ENCODE results near the gene BCL10. TPM values are rescaled to one million over a fixed set of nuclear protein-coding genes. Genes with fewer than 3 reads are reported as not detected.

Gene BCL10
- total RNA-seq, 4 donors from 2014 or later: 12.6 to 20.3 (median 13.0) TPM

DNA sequence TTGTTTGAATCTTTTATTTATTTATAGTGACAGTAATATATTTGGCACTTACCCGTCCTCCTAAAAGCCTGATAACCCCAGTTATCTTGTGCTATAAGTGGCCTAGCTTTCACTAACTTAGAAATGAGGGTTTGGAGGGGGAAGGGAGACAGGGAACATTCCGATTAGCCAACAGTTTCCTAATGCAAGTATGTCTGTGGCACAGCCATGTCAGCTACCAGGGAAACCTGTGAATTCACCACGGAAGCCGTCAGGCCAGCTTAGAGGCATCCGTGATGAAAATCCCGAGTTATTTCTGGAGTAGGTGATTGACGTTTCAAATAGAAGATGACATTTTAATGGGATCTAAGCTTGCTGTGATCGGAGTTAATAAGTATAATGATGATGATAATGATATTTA, 39.4 kb upstream of the BCL10 start:
- WGBS, 2 donors: 87 to 92% methylated on average over 8 of the region's 8 CpGs
- Histone ChIP-seq H3K27ac (no peak overlapping the region), H3K36me3 (no peaks in the 10 kb centered on the region), H3K4me3 (no peak overlapping the region), H3K9me3 (no peaks in the 10 kb centered on the region), H3K4me1 (peaks cover 0 to 7% (median 0%) of the 10 kb centered on the region in 4 donors), H3K27me3 (no peaks in the 10 kb centered on the region)
- TF ChIP-seq EP300 (IDR thresholded peaks at IDR 0.05) (no peak), POLR2A (IDR thresholded peaks at IDR 0.05) (no peak)
- TF ChIP-seq, protein P1, sequence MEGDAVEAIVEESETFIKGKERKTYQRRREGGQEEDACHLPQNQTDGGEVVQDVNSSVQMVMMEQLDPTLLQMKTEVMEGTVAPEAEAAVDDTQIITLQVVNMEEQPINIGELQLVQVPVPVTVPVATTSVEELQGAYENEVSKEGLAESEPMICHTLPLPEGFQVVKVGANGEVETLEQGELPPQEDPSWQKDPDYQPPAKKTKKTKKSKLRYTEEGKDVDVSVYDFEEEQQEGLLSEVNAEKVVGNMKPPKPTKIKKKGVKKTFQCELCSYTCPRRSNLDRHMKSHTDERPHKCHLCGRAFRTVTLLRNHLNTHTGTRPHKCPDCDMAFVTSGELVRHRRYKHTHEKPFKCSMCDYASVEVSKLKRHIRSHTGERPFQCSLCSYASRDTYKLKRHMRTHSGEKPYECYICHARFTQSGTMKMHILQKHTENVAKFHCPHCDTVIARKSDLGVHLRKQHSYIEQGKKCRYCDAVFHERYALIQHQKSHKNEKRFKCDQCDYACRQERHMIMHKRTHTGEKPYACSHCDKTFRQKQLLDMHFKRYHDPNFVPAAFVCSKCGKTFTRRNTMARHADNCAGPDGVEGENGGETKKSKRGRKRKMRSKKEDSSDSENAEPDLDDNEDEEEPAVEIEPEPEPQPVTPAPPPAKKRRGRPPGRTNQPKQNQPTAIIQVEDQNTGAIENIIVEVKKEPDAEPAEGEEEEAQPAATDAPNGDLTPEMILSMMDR (IDR thresholded peaks at IDR 0.05): no peak
- no peak for DNase-seq (ENCODE audit: low spot score in 2 of 2)

DNA sequence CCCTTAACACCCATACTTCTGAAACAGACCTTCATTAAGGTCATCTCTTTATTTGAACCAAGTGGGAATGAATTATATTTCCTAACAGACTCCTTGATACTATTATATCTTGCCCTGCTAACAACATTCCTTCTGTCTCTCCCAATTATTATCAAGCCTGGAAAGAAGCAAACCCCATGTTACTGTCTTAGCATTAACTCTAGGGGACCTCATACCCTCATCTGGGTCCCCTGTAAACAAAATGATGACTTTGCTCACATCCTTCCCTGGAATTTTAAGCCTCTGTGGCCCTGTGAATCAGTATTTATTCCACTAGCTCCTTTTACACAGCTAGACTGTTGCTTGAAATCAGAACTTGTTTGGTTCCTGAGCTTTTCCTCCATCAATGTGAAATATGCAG, 38.3 kb upstream of the BCL10 start:
- no peak for DNase-seq (ENCODE audit: low spot score in 2 of 2)
- Histone ChIP-seq H3K4me1 (peaks cover 0 to 7% (median 0%) of the 10 kb centered on the region in 4 donors), H3K27ac (peak overlapping the region in 2 of 4 donors; percentile 38 to 52), H3K27me3 (no peaks in the 10 kb centered on the region), H3K9me3 (no peaks in the 10 kb centered on the region), H3K4me3 (no peak overlapping the region), H3K36me3 (no peaks in the 10 kb centered on the region)
- TF ChIP-seq POLR2A (IDR thresholded peaks at IDR 0.05): no peak
- TF ChIP-seq, protein P1 (IDR thresholded peaks at IDR 0.05): no peak

DNA sequence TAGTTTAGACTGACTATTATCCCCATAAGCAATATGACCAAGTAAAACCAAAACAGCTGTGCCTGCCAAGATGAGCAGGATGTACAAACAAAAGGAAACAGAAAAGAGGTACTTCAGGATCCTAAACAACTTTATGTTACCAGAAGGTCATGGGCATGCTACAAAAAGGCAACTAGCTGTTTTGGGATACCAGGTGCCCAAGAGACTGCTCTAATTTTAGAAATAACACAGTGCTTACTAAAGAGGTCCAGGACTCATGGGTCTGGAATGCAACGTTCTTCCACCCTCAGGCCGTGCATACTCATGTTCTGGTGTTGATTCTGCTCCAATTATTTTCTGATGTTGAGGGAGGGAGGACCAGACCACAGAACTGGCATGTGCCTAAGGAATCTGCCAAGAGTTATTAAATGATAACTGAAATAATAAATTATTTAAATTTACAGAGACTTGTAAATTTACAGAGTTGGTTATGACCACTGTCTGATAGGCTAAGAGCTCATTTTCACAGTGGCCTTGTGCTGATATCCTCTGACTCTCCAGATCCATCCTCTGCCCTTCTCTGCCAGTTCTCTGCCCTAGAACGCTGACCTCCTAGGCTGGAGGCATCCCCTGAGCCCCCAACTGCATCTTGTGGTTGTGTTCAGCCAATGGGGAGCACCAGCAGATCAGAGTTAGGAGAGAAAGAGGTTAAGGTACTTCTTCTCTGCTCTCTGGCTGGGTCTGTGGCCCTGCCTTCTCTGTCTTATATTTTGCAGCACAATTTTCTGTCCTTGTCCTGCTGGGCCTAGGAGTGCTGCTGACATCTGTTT, 37.7 kb upstream of the BCL10 start:
- TF ChIP-seq EP300 (IDR thresholded peaks at IDR 0.05) (peak in 1 of 2 donors; percentile 20), POLR2A (IDR thresholded peaks at IDR 0.05) (no peak)
- Histone ChIP-seq H3K27ac (peak overlapping the region in 3 of 4 donors; percentile 17 to 69 (median 52)), H3K4me3 (no peak overlapping the region), H3K27me3 (no peaks in the 10 kb centered on the region), H3K4me1 (peaks cover 0 to 7% (median 0%) of the 10 kb centered on the region in 4 donors), H3K36me3 (no peaks in the 10 kb centered on the region), H3K9me3 (no peaks in the 10 kb centered on the region)
- WGBS, 2 donors: 51 to 56% methylated on average over 3 of the region's 3 CpGs
- DNase-seq (ENCODE audit: low spot score in 2 of 2): no peak

DNA sequence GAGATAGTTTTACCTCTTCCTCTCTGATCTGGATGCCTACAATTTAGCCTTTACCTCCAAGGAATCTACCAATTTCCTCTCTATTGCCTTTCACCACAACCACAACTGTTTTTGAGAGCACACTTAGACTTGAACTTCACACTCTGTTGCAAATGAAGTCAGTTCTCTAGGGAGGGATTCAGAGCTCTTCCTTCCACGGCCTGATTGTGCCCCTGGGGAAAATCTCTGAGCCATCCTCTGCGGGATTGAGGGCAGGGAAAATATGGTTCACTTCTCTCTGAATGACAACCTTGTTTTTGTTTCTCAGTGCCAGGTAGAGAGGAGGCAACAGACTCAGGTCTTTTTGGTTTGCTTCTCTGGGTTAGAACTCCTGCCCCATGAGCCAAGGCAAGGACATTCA, 35.4 kb upstream of the BCL10 start:
- 51 to 52% methylated on average over 2 of the region's 2 CpGs for WGBS, 2 donors
- H3K9me3 ChIP-seq: no peaks in the 10 kb centered on the region
- no peaks in the 10 kb centered on the region for H3K36me3 ChIP-seq
- DNase-seq (ENCODE audit: low spot score in 2 of 2): no peak
- TF ChIP-seq, protein P1 (IDR thresholded peaks at IDR 0.05): no peak
- no peak for TF ChIP-seq EP300 (IDR thresholded peaks at IDR 0.05)
- no peak for TF ChIP-seq POLR2A (IDR thresholded peaks at IDR 0.05)
- H3K4me1 ChIP-seq: peaks cover 0 to 10% (median 4%) of the 10 kb centered on the region in 4 donors
- no peaks in the 10 kb centered on the region for H3K27me3 ChIP-seq
- no peak overlapping the region for H3K4me3 ChIP-seq
- H3K27ac ChIP-seq: no peak overlapping the region

DNA sequence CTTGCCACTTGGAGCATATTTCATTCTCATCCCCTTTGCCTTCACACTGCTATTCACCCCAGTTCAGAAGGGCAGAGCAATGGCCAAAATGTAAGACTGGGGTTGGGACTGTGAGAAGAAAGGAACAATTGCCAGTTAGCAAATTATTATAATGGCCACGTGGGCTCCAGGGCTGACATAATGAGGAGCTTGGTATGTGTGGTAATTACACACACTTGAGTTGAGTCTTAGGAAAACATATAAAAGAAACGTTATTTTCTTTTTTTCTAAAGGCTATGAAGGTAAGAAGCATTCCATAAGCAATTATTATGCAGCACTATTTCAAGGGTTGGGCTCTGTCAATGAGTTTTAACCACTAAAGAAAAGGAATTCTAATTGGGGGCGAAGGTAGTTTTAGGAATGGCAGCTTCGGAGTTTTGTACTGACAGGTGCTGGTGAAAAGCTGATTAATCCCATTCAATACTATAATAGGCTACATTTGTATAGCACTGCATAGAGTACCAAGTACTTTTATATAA, 32.5 kb upstream of the BCL10 start:
- TF ChIP-seq, protein P1 (IDR thresholded peaks at IDR 0.05): no peak
- no peak overlapping the region for H3K4me3 ChIP-seq
- no peak overlapping the region for H3K27ac ChIP-seq
- H3K36me3 ChIP-seq: no peaks in the 10 kb centered on the region
- no peak for DNase-seq (ENCODE audit: low spot score in 2 of 2)
- H3K27me3 ChIP-seq: no peaks in the 10 kb centered on the region
- 61 to 63% methylated on average over 4 of the region's 4 CpGs for WGBS, 2 donors
- H3K4me1 ChIP-seq: peaks cover 0 to 10% (median 0%) of the 10 kb centered on the region in 4 donors
- no peaks in the 10 kb centered on the region for H3K9me3 ChIP-seq

Measured in tibial nerve (tissue), 4 donors.